Stimulated activated naive B cell treated with anti-CD40 and anti-IgM and Interleukin-4, amounts not matched to agents 10 μg/mL and 1 μg/mL and 100 μg/mL, for 72 hours (primary cell): ENCODE measurements around the gene PLCB1.

Experiments used
- ATAC-seq, 2 donors: fragments of 150-1000 bp; cut with Tn5 transposase; replicated peaks; 2 replicates each; pipeline ENCODE4 v1.10.0; 2021; ENCODE audit warnings: moderate library complexity in 1 of 2
- DNase-seq: peaks from one replicate; pipeline ENCODE4 v3.0.0; 2021
- H3K27ac Mint-ChIP-seq: one replicate; pipeline ENCODE4 v1.8.0; 2022; ENCODE audit warnings: mild to moderate bottlenecking, mixed read lengths
- H3K27me3 Mint-ChIP-seq, 2 donors: one replicate each; pipeline ENCODE4 v1.8.0; 2022; ENCODE audit warnings: mixed read lengths in 2 of 2
- H3K36me3 Mint-ChIP-seq, 2 donors: one replicate each; pipeline ENCODE4 v1.8.0; 2022; ENCODE audit warnings: mixed read lengths in 2 of 2, mild to moderate bottlenecking in 1 of 2
- H3K4me1 Mint-ChIP-seq, 2 donors: one replicate each; pipeline ENCODE4 v1.8.0; 2022; ENCODE audit warnings: mixed read lengths in 2 of 2, mild to moderate bottlenecking in 1 of 2
- H3K4me3 Mint-ChIP-seq, 2 donors: one replicate each; pipeline ENCODE4 v1.8.0; 2022; ENCODE audit warnings: mild to moderate bottlenecking in 2 of 2, mixed read lengths in 2 of 2, moderate library complexity in 1 of 2
- H3K9me3 Mint-ChIP-seq, 2 donors: one replicate each; pipeline ENCODE4 v1.8.0; 2022; ENCODE audit warnings: mixed read lengths in 2 of 2, mild to moderate bottlenecking in 1 of 2

Gene PLCB1

GRCh38 chr20:8749986-8750385 is 617.9 kb downstream of the PLCB1 start:
- no peak overlapping the region for H3K4me3 Mint-ChIP-seq
- no peaks in the 10 kb centered on the region for H3K9me3 Mint-ChIP-seq
- no peak for ATAC-seq
- no peak for DNase-seq
- H3K4me1 Mint-ChIP-seq = peaks cover 0 to 8% of the 10 kb centered on the region in 2 donors
- H3K36me3 Mint-ChIP-seq = no peaks in the 10 kb centered on the region
- no peaks in the 10 kb centered on the region for H3K27me3 Mint-ChIP-seq
- H3K27ac Mint-ChIP-seq = no peak overlapping the region

- H3K27ac Mint-ChIP-seq = no peak overlapping the region
Measured at GRCh38 chr20:8755340-8756118, 623.5 kb downstream of the PLCB1 start.

DNA sequence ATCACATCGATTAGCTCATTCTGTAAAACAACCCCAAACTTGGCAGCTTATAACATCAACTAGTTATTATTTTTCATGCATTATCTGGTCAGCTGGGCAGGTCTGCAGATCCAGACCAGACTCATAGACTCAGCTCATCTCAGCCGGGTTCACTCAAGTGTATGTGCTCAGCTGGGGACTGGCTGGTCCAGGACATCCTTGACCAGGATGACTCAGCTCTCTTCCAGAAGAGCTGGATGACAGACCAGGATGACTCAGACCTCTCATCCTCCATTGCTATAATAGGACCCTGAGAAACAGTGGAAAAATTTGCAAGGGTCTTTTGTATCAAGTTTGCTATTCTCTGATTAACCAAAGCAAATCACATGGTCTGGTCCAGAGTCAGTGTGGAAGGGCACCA is 624.3 kb downstream of the PLCB1 start:
- ATAC-seq (no peak), DNase-seq (no peak)
- no peak overlapping the region for H3K4me3 Mint-ChIP-seq
- H3K27me3 Mint-ChIP-seq = no peaks in the 10 kb centered on the region
- no peaks in the 10 kb centered on the region for H3K9me3 Mint-ChIP-seq
- no peaks in the 10 kb centered on the region for H3K36me3 Mint-ChIP-seq
- no peak overlapping the region for H3K27ac Mint-ChIP-seq
- H3K4me1 Mint-ChIP-seq = no peaks in the 10 kb centered on the region

More at GRCh38 chr20:8755340-8756118, 623.5 kb downstream of the PLCB1 start:
- DNase-seq (no peak), ATAC-seq (no peak)
- Mint-ChIP-seq H3K27me3 (no peaks in the 10 kb centered on the region), H3K4me1 (no peaks in the 10 kb centered on the region), H3K9me3 (no peaks in the 10 kb centered on the region), H3K36me3 (no peaks in the 10 kb centered on the region), H3K4me3 (no peak overlapping the region)

GRCh38 chr20:8757146-8757545 is 625.1 kb downstream of the PLCB1 start:
- ATAC-seq (peak in 1 of 2 donors; percentile 34), DNase-seq (no peak)
- H3K27me3 Mint-ChIP-seq = no peaks in the 10 kb centered on the region
- H3K27ac Mint-ChIP-seq = no peak overlapping the region
- no peaks in the 10 kb centered on the region for H3K4me1 Mint-ChIP-seq
- H3K9me3 Mint-ChIP-seq = no peaks in the 10 kb centered on the region
- no peaks in the 10 kb centered on the region for H3K36me3 Mint-ChIP-seq
- no peak overlapping the region for H3K4me3 Mint-ChIP-seq

DNA sequence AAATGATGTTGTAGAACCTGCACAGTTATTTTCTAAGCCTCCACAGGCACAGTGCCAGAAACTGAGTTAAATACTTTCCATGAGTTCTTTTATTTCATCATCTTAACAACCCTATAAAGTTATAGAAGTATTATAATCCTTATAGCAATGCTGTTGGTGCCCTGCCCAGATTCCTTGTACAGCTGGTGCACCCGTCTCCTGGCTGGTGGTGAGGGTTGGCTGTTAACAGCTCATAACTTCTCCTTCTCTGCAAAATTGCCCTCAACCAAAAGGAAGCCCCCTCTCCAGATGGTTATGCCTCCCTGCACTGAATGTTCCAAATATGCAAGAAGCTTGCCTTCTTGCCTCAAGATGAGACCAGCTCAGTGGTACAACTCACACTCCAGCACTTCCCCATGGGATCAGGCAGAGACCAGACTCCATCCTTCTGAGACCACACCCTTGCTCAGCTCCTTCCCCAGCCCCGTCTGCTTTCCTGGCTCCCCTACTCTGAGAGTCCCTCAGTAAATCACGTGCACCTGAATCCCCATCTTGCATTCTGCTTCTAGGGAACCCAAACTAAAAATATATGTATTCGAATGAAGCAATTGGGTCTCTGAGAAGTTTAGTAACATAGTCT is 632.4 kb downstream of the PLCB1 start:
- H3K27ac Mint-ChIP-seq = no peak overlapping the region
- ATAC-seq = no peak
- no peak overlapping the region for H3K4me3 Mint-ChIP-seq

DNA sequence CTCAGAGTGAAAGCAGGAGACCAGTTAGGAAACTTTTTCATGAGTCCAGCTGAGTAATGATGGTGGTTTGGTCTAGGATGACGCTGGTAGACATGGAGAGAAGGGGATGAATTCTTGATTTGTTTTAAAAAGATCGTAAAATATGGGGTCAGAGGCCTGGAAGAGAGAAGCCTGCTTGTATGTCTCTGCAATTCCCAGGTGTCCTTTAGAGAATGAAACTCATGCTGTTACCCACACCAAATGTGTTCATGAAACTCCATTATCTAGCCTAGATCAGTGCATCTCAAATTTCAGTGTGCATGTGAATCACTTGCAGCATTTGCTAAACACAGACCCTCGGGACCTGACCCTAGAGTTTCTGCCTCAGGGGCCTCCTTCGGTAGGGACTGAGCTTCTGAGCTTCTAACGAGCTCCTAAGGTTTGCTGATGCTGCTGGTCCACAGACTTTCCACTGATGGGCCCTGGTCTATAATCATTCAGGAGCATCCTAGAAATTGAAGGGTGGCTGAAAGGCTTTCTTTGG is 634.9 kb downstream of the PLCB1 start:
- H3K4me3 Mint-ChIP-seq = no peak overlapping the region
- no peaks in the 10 kb centered on the region for H3K4me1 Mint-ChIP-seq
- H3K27me3 Mint-ChIP-seq = no peaks in the 10 kb centered on the region
- peaks cover 0 to 3% of the 10 kb centered on the region in 2 donors for H3K36me3 Mint-ChIP-seq
- no peak overlapping the region for H3K27ac Mint-ChIP-seq
- ATAC-seq = no peak
- no peak for DNase-seq
- no peaks in the 10 kb centered on the region for H3K9me3 Mint-ChIP-seq

More for the DNA sequence above, 632.4 kb downstream of the PLCB1 start:
- Mint-ChIP-seq H3K36me3 (peaks cover 0 to 3% of the 10 kb centered on the region in 2 donors), H3K27me3 (no peaks in the 10 kb centered on the region), H3K4me1 (no peaks in the 10 kb centered on the region), H3K9me3 (no peaks in the 10 kb centered on the region)
- no peak for DNase-seq

GRCh38 chr20:8774412-8774811 is 642.3 kb downstream of the PLCB1 start:
- ATAC-seq (no peak), DNase-seq (no peak)
- Mint-ChIP-seq H3K4me1 (no peaks in the 10 kb centered on the region), H3K36me3 (peaks cover 0 to 7% of the 10 kb centered on the region in 2 donors), H3K27me3 (no peaks in the 10 kb centered on the region), H3K4me3 (no peak overlapping the region), H3K9me3 (peaks cover 0 to 1% of the 10 kb centered on the region in 2 donors), H3K27ac (no peak overlapping the region)

GRCh38 chr20:8777911-8778310 is 645.8 kb downstream of the PLCB1 start:
- H3K27me3 Mint-ChIP-seq = no peaks in the 10 kb centered on the region
- H3K4me1 Mint-ChIP-seq = no peaks in the 10 kb centered on the region
- ATAC-seq (no peak), DNase-seq (no peak)
- H3K9me3 Mint-ChIP-seq = peaks cover 1 to 5% of the 10 kb centered on the region in 2 donors
- peaks cover 0 to 7% of the 10 kb centered on the region in 2 donors for H3K36me3 Mint-ChIP-seq
- H3K4me3 Mint-ChIP-seq = no peak overlapping the region
- no peak overlapping the region for H3K27ac Mint-ChIP-seq

- DNase-seq (no peak), ATAC-seq (no peak)
- Mint-ChIP-seq H3K4me1 (no peaks in the 10 kb centered on the region), H3K9me3 (peaks cover 1 to 5% of the 10 kb centered on the region in 2 donors), H3K27me3 (no peaks in the 10 kb centered on the region), H3K4me3 (no peak overlapping the region), H3K27ac (no peak overlapping the region), H3K36me3 (peaks cover 0 to 7% of the 10 kb centered on the region in 2 donors)
Measured at GRCh38 chr20:8778387-8778786, 646.3 kb downstream of the PLCB1 start.

DNA sequence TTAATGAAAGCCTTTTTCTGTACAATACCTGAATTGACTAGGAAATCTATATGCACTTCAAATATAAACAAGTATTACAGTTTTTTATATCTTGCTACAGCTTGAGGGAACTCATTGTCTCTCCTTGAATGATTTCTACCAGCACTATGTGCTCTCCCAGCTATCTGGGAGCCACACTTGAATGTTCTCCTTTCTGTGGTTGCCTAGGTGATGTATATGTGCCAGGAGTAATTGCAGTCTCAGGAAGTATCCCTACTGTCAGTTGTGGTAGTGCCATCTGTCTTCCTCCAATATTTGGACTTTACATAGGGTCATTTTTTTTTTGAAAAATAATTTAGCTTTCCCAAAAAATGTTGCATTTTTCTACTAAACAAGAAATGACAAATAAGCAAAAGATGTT is 648.8 kb downstream of the PLCB1 start:
- H3K27me3 Mint-ChIP-seq = no peaks in the 10 kb centered on the region
- no peak overlapping the region for H3K27ac Mint-ChIP-seq
- H3K4me3 Mint-ChIP-seq = no peak overlapping the region
- H3K9me3 Mint-ChIP-seq = peaks cover 1 to 5% of the 10 kb centered on the region in 2 donors
- ATAC-seq = no peak
- H3K4me1 Mint-ChIP-seq = no peaks in the 10 kb centered on the region
- DNase-seq = no peak
- H3K36me3 Mint-ChIP-seq = peaks cover 0 to 7% of the 10 kb centered on the region in 2 donors

DNA sequence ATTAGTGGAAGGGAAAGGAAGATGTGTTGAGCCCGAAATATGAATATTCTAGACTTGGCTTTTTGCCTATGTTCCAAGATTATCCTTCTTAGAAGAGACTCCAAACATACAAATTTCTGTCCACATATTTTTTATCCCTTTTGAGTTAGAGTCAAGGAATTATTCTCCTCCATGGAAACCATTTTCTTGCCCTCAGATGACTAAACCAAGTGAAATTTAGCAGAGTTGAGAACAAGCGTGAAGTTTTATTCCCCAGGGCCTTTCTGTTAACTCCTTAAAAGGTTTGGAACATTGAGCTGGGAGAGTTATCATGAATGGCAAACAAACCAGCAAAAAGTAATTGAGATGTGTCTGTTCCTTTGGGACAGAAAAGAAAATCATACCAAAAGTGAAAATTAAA is 650.7 kb downstream of the PLCB1 start:
- H3K4me3 Mint-ChIP-seq = no peak overlapping the region
- no peak overlapping the region for H3K27ac Mint-ChIP-seq
- DNase-seq (no peak), ATAC-seq (no peak)
- H3K27me3 Mint-ChIP-seq = no peaks in the 10 kb centered on the region
- H3K9me3 Mint-ChIP-seq = peaks cover 0 to 5% of the 10 kb centered on the region in 2 donors
- no peaks in the 10 kb centered on the region for H3K36me3 Mint-ChIP-seq
- H3K4me1 Mint-ChIP-seq = no peaks in the 10 kb centered on the region

DNA sequence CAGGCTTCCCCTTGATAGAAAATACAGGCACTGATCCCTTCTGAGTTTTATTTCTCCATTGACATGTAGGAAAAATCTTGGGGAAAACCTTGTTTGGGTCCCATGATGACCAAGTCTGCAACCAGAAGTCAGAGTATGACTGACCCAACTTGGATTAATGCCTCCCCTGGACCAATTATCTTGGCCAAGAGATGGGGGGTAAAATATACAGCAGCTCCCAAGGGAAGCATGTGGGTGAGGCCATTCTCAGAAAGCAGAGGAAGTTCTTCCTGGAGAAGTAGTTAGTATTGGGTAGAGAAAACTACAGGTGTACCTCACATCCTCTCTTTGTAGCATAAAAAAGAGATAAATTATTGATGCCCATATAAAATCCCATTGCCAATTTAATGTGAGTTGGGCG is 651.7 kb downstream of the PLCB1 start:
- Mint-ChIP-seq H3K4me1 (no peaks in the 10 kb centered on the region), H3K9me3 (peaks cover 0 to 5% of the 10 kb centered on the region in 2 donors), H3K27ac (no peak overlapping the region), H3K36me3 (no peaks in the 10 kb centered on the region), H3K4me3 (no peak overlapping the region), H3K27me3 (no peaks in the 10 kb centered on the region)
- no peak for ATAC-seq
- no peak for DNase-seq

DNA sequence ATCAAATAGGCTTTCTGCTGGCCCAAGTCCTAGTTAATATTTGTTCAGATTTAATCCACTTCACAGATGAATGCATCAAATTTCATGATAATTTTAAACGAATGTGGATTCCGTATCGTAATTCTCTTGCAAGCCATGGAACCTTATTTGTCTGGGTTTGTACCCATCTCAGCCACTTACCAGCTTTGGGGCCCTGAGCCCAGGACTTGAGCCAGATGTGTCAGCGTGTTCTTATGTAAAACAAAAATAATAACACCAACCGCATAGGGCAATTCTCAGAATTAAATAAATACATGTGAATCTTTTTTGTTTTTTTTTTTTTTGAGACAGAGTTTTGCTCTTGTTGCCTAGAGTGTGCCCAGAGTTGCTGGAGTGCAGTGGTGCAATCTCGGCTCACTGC is 654.3 kb downstream of the PLCB1 start:
- H3K4me3 Mint-ChIP-seq = no peak overlapping the region
- H3K4me1 Mint-ChIP-seq = no peaks in the 10 kb centered on the region

DNA sequence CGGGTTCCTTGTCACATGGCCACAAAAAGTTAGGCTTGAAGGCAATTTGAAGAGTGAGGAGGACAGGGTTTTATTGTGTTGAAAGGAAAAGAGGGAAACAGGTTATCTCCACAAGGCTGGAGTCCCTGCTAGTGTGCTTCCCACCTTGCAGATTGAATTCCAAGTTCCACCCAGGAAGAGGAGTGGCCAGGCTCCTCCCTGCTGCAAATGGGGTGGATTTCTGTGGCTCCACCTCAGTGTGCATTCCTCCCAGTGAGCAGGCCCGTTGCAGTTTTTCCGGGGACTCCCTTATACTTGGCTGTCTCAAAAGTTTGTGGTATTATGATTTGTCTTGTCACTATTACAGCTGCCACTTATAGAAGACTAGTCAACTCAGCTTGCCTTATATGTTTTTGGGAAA is 655.0 kb downstream of the PLCB1 start:
- H3K9me3 Mint-ChIP-seq = no peaks in the 10 kb centered on the region
- no peak overlapping the region for H3K27ac Mint-ChIP-seq
- DNase-seq = no peak
- ATAC-seq = no peak
- H3K4me3 Mint-ChIP-seq = no peak overlapping the region
- no peaks in the 10 kb centered on the region for H3K27me3 Mint-ChIP-seq
- H3K36me3 Mint-ChIP-seq = peaks cover 0 to 1% of the 10 kb centered on the region in 2 donors
- no peaks in the 10 kb centered on the region for H3K4me1 Mint-ChIP-seq

More for the DNA sequence above, 654.3 kb downstream of the PLCB1 start:
- Mint-ChIP-seq H3K36me3 (peaks cover 0 to 1% of the 10 kb centered on the region in 2 donors), H3K9me3 (no peaks in the 10 kb centered on the region), H3K27me3 (no peaks in the 10 kb centered on the region), H3K27ac (no peak overlapping the region)
- DNase-seq = no peak
- ATAC-seq = no peak

GRCh38 chr20:8788275-8788674 is 656.2 kb downstream of the PLCB1 start:
- ATAC-seq (no peak), DNase-seq (no peak)
- peaks cover 0 to 1% of the 10 kb centered on the region in 2 donors for H3K36me3 Mint-ChIP-seq
- H3K27me3 Mint-ChIP-seq = no peaks in the 10 kb centered on the region
- H3K27ac Mint-ChIP-seq = no peak overlapping the region
- no peaks in the 10 kb centered on the region for H3K4me1 Mint-ChIP-seq
- no peak overlapping the region for H3K4me3 Mint-ChIP-seq
- H3K9me3 Mint-ChIP-seq = no peaks in the 10 kb centered on the region
